HL-60/S4 treated with phorbol 12-myristate 13-acetate at 8.2 ng/mL for 4 days and 3 days (cell line): ENCODE data around the gene LRIT3.

Source experiments
- in situ Hi-C: fragments of 300-500 bp; cut with MboI; formaldehyde crosslinking; loops from 2 replicates; pipeline ENCODE4 v1.15.0; 2022; ENCODE audit warnings: low sequenced_read_pairs

Gene LRIT3

DNA sequence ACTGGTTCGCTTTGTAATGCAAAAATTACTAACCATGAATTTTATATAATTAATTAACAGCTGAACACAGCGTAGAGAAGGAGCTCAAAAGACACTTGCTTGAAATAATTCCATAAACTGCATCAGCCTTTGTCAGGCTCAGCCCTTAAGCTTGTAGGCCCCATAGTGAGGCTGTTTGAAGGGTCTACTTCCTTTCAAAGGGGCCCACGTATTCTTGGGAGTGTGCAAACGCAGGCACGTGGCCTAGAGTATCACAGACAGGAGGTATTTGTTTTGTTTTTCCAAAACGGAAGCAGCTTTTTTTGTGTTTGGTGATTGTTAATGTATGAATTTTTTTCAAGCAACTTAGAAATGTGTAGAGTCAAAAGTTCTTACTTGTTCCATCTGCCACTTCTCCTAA, 39.2 kb downstream of the LRIT3 start:
- in situ Hi-C loops, result no loop called here

- in situ Hi-C loops, result no loop called here
These were observed 42.2 kb downstream of the LRIT3 start for GRCh38 chr4:109890076-109890475.

- in situ Hi-C loops, result no loop called here
These were observed 54.8 kb downstream of the LRIT3 start for GRCh38 chr4:109902559-109903251.

GRCh38 chr4:109908731-109909130, 60.8 kb downstream of the LRIT3 start:
- in situ Hi-C loops, result no loop called here

- in situ Hi-C loops, result no loop called here
These were observed 62.3 kb downstream of the LRIT3 start for GRCh38 chr4:109910256-109910655.

- in situ Hi-C loops, result no loop called here
These were observed 65.0 kb downstream of the LRIT3 start, which contains the start of gene EGF for GRCh38 chr4:109912706-109913595. Gene EGF (plus strand): TSS chr4:109912883. CDS start chr4:109913336, 453 bp downstream.

GRCh38 chr4:109913596-109914241, 65.8 kb downstream of the LRIT3 start:
- in situ Hi-C loops, result no loop called here

GRCh38 chr4:109914322-109914721, 66.4 kb downstream of the LRIT3 start:
- in situ Hi-C loops, result no loop called here

DNA sequence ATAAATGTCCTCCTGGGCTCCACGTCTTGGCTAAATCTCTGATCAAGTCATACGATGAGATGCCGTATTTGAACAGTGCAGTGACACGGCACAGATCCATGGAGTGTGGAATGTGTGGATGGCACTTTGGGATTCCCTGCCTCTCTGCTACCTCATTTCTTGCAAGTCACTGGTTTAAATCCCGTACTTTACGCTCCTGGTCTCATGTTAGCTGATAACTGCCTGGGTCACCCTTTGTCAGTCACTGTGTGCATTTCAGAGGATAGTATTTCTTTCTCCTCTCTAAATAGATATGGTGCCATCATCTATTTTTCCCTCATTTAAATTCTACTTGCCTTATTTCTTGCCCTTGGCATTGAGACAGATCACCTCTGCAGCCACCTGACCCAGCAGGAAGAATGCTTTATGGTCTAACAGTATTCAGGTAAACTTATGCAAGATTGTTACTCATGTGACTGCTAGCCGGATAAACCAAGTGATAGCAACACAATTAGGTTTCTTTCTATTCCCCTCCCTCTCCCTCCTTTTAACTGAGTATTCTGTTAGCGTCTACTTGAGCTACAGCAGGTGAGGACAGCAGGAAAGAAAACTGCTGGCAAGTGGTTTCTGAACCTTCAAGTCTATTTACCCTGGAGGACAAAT, 67.6 kb downstream of the LRIT3 start:
- in situ Hi-C loops, result no loop called here

DNA sequence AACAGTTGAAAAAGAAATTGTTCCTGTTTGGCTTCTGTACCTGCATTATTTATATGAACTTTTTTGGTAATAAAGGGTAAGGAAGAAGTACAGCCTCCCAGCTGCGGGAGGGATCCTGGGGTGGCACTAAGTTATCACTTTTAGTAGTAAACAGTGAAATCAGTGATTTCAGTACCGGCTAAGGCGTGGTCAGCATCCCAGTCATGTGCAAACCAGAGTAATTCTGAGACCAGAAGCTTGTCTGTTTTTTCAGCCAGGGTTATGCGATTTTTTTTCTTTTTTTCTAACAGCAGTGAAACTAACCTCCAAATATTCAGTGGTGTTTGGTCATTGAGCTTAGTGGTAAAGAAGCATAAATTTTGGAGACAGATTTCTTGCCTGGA, 68.1 kb downstream of the LRIT3 start:
- in situ Hi-C loops, result no loop called here

- in situ Hi-C loops, result no loop called here
These were observed 73.5 kb downstream of the LRIT3 start for GRCh38 chr4:109921384-109921808.
